ENCODE measurements around the gene SMYD3. TPM values are rescaled to one million over a fixed set of nuclear protein-coding genes. Genes with fewer than 3 reads are reported as not detected.

Gene SMYD3
- total and polyA plus RNA-seq, 9 of the 15 experiments (the other 6 are each of a cell fraction or from before 2014, with no cell fraction given), result 128 to 440 (median 197) TPM

DNA sequence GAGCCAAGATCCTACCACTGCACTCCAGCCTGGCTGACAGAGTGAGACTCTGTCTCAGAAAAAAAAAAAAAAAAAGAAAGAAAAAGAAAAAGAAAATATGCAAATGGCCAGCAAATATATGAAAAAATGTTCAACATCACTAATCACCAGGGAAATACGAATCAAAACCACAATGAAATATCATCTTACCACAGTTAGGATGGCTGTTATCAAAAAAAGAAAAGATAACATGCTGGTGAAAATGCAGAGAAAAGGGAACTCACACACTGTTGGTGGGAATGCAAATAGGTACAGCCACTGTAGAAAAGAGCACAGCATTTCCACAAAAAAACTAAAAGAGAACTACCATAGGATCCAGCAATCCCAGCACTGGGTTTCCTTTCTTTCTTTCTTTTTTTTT lies 477.5 kb downstream of the SMYD3 start:
- no peak overlapping the region for H3K9ac ChIP-seq (ENCODE audit: insufficient read depth in 1 of 2, low read depth in 2 of 2, low read length in 2 of 2)
- ATAC-seq (no peak), DNase-seq (ENCODE audit: extremely low read depth in 1 of 4, low spot score in 3 of 4) (no peak), FAIRE-seq (no peak)
- H3K9me1 ChIP-seq (ENCODE audit: control insufficient read depth, insufficient read depth, low read length), result no peaks in the 10 kb centered on the region
- BruUV-seq (replicated peaks), result no TSS peak
- no peak overlapping the region for H3K4me3 ChIP-seq
- in situ Hi-C loops (cut with MboI), result no loop called here
- H2AFZ ChIP-seq (ENCODE audit: low read depth, low read length), result no peak overlapping the region
- H3K36me3 ChIP-seq (ENCODE audit: control insufficient read depth, insufficient read depth, low read length), result no peaks in the 10 kb centered on the region
- no peaks in the 10 kb centered on the region for H4K20me1 ChIP-seq (replicated peaks; ENCODE audit: control insufficient read depth, insufficient read depth, low read length)
- no peaks in the 10 kb centered on the region for H3K79me2 ChIP-seq (ENCODE audit: control insufficient read depth, insufficient read depth, low read length)
- CTCF ChIA-PET (ENCODE audit: low intra/inter-chr PET ratio), result no interaction called here
- intact Hi-C loops (cut with micrococcal nuclease), result loop anchor here (5.0 kb wide), 1 partner anchor 83 kb away; no protein-coding TSS in a partner anchor
- H3K27ac ChIP-seq (ENCODE audit: extremely low read depth, low read depth, low read length), result no peak overlapping the region
- no peaks in the 10 kb centered on the region; a peak in 1 of 5 replicates for H3K4me1 ChIP-seq (replicated peaks in 1 of 2; ENCODE audit: control insufficient read depth in 2 of 2, insufficient read depth in 2 of 2, low read length in 2 of 2)
- H3K27me3 ChIP-seq (ENCODE audit: control insufficient read depth in 2 of 2, insufficient read depth in 2 of 2, low read length in 2 of 2), result no peaks in the 10 kb centered on the region
- no peaks in the 10 kb centered on the region for H3K9me3 ChIP-seq (replicated peaks; ENCODE audit: control insufficient read depth, insufficient read depth, low read depth, low read length)
- TF ChIP-seq RBM17 (IDR thresholded peaks at IDR 0.05; ENCODE audit: borderline replicate concordance, low read depth, low read length) (no peak), NBN (IDR thresholded peaks at IDR 0.05; ENCODE audit: low read depth) (no peak), MXI1 (IDR thresholded peaks at IDR 0.05; ENCODE audit: low read depth, low read length) (no peak), WHSC1 (IDR thresholded peaks at IDR 0.05; ENCODE audit: low read length) (no peak), HDAC2 (IDR thresholded peaks at IDR 0.05) (no peak), KLF1 (tag; IDR thresholded peaks at IDR 0.05) (no peak), ZNF584 (CRISPR knock-in tag; IDR thresholded peaks at IDR 0.05; ENCODE audit: low read depth) (no peak), STAG1 (CRISPR knock-in tag; IDR thresholded peaks at IDR 0.05; ENCODE audit: borderline replicate concordance) (no peak), SAFB (IDR thresholded peaks at IDR 0.05; ENCODE audit: borderline replicate concordance, low read depth, low read length) (no peak), ELF2 (CRISPR knock-in tag; IDR thresholded peaks at IDR 0.05) (no peak), NRF1 (conservative IDR thresholded peaks at IDR 0.05 in 1 of 2, IDR thresholded peaks at IDR 0.05 in 1 of 2) (no peak), CHD2 (IDR thresholded peaks at IDR 0.05; ENCODE audit: low read depth, low read length) (no peak)
- TF ChIP-seq, protein P1, sequence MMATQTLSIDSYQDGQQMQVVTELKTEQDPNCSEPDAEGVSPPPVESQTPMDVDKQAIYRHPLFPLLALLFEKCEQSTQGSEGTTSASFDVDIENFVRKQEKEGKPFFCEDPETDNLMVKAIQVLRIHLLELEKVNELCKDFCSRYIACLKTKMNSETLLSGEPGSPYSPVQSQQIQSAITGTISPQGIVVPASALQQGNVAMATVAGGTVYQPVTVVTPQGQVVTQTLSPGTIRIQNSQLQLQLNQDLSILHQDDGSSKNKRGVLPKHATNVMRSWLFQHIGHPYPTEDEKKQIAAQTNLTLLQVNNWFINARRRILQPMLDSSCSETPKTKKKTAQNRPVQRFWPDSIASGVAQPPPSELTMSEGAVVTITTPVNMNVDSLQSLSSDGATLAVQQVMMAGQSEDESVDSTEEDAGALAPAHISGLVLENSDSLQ (IDR thresholded peaks at IDR 0.05), result no peak
- TF ChIP-seq, protein P2, sequence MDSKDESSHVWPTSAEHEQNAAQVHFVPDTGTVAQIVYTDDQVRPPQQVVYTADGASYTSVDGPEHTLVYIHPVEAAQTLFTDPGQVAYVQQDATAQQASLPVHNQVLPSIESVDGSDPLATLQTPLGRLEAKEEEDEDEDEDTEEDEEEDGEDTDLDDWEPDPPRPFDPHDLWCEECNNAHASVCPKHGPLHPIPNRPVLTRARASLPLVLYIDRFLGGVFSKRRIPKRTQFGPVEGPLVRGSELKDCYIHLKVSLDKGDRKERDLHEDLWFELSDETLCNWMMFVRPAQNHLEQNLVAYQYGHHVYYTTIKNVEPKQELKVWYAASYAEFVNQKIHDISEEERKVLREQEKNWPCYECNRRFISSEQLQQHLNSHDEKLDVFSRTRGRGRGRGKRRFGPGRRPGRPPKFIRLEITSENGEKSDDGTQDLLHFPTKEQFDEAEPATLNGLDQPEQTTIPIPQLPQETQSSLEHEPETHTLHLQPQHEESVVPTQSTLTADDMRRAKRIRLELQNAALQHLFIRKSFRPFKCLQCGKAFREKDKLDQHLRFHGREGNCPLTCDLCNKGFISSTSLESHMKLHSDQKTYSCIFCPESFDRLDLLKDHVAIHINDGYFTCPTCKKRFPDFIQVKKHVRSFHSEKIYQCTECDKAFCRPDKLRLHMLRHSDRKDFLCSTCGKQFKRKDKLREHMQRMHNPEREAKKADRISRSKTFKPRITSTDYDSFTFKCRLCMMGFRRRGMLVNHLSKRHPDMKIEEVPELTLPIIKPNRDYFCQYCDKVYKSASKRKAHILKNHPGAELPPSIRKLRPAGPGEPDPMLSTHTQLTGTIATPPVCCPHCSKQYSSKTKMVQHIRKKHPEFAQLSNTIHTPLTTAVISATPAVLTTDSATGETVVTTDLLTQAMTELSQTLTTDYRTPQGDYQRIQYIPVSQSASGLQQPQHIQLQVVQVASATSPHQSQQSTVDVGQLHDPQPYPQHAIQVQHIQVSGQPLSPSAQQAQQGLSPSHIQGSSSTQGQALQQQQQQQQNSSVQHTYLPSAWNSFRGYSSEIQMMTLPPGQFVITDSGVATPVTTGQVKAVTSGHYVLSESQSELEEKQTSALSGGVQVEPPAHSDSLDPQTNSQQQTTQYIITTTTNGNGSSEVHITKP (IDR thresholded peaks at IDR 0.05; ENCODE audit: partially characterized antibody), result no peak
- TF ChIP-seq, protein P3, sequence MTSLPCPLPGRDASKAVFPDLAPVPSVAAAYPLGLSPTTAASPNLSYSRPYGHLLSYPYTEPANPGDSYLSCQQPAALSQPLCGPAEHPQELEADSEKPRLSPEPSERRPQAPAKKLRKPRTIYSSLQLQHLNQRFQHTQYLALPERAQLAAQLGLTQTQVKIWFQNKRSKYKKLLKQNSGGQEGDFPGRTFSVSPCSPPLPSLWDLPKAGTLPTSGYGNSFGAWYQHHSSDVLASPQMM (CRISPR knock-in tag; IDR thresholded peaks at IDR 0.05), result no peak
- TF ChIP-seq, protein P4, sequence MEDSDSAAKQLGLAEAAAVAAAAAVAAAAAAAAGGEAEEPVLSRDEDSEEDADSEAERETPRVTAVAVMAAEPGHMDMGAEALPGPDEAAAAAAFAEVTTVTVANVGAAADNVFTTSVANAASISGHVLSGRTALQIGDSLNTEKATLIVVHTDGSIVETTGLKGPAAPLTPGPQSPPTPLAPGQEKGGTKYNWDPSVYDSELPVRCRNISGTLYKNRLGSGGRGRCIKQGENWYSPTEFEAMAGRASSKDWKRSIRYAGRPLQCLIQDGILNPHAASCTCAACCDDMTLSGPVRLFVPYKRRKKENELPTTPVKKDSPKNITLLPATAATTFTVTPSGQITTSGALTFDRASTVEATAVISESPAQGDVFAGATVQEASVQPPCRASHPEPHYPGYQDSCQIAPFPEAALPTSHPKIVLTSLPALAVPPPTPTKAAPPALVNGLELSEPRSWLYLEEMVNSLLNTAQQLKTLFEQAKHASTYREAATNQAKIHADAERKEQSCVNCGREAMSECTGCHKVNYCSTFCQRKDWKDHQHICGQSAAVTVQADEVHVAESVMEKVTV (CRISPR knock-in tag; IDR thresholded peaks at IDR 0.05), result no peak
- POLR2A ChIA-PET, result no interaction called here
- H3K4me2 ChIP-seq (ENCODE audit: insufficient read depth, low read length), result no peak overlapping the region
- 10% methylated on average over 1 of the region's 1 CpG for WGBS (ENCODE audit: insufficient coverage, low coverage, missing lambda C conversion rate)

Measured in K562 (cell line).